AML-193 (cell line): ENCODE results near the gene PPM1G.
"Not testable (repeated sequence)": the region's sequence is repeated elsewhere in the genome, so short reads cannot be mapped to it uniquely, and the experiment has no call there.

Experiments
- DNase-seq, 2 experiments: peaks; one replicate each; lab custom pipeline; 2025; lab: John Stamatoyannopoulos, UW

The PPM1G gene

GRCh38 chr2:27375513-27376099 lies 33.8 kb downstream of the PPM1G start:
- DNase-seq, result no peak

DNA sequence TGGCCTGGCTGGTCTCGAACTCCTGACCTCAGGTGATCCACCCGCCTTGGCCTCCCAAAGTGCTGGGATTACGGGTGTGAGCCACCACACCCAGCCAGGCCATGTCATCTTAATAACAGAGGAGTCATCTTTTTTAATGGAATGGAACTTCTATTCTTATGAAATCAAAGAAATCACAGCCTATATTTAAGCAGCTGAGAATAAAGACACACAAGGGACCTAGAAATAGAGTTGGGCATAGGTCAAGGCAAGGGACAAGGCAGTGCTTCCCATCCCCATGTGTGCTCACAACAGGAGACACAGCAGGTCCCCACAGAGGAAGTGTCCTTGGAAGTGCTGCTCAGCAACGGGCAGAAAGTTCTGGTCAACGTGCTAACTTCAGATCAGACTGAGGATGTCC lies 35.8 kb downstream of the PPM1G start:
- DNase-seq, result no peak

DNA sequence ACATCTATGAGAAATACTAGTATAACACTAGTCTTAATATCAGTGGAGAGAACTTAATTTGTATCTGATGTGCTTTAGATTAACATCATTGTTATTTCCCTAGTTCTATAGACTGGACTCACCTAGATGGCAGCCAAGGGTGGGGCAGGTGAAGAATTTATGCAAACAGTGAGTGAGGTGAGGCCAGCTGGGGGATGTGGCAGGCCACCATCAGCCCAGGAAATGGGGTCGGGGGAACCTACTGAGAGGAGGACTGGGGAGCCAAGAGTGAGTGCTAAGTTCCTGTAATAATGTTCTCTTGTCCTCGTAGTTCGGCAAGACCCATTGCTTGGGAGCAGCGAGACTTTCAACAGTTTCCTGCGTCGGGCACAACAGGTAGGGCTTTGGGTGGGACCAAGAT lies 36.5 kb downstream of the PPM1G start:
- DNase-seq, result no peak

DNA sequence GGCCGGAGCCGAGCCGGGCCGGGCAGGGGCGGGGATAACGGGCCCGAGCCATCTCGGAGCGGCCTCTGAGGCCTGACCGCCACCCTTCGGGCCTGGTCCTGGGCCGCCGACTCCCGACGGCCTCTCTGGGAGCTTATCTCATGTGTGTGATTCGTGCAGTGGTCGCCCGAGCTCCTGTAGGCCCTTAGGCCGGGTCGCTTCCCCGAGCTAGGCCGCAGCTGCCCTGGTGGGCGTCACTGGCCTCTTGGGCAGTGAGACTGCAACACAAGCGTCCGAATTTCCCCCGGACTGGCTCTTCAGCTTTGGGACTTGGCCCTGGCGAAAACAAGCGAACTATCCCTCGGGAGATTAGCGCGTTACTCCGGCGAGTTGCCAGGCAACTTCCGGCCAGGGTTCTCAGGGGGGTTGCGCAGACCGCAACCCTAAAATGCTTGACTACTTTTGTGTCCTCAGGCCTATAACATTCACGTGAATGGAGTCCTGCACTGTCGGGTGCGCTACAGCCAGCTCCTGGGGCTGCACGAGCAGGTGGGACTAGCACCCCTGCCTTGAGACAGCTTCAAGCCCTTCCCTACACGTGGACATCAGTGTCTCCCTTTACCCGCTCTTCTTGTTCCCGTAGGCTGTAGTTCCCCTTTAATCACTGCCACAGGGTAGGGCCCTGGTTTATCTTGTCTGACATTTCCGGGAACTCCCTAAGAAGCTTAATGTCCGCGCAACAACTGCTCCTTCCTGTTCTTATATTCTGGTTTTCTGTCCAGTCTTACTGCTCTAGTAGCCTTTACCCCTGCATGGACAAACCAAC lies 38.4 kb downstream of the PPM1G start:
- peak; percentile 70 to 80 for DNase-seq

- peak; percentile 96 to 98 for DNase-seq
Observed at GRCh38 chr2:27370026-27370815, 39.2 kb downstream of the PPM1G start, which contains the start of the genes EIF2B4 and SNX17. Gene EIF2B4, minus strand, starts transcription at chr2:27370338. Its CDS starts 24 bp downstream, at chr2:27370314. Gene SNX17, plus strand, starts transcription at chr2:27370616. Its CDS starts 128 bp downstream, at chr2:27370744.

- peak in 1 of 2 experiments; percentile 16 for DNase-seq
Observed at GRCh38 chr2:27369471-27370025, 39.8 kb downstream of the PPM1G start.

DNA sequence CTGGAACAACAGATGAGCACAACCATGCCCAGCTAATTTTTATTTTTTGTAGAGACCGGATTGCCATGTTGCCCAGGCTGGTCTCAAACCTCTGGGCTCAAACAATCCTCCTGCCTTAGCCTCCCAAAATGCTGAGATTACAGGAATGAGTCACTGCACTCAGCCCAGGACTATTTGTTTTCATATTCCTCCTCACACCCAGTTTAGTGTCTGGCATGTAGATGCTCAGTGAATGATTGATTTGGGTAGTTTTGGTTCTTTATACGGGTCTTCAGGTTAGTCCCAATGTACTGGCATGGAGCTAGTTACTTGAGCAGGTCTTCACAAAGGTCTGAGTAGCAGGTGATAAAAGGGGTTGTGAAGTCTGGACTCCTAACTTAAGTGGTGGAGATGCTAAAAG lies 45.5 kb downstream of the PPM1G start:
- no peak for DNase-seq

DNA sequence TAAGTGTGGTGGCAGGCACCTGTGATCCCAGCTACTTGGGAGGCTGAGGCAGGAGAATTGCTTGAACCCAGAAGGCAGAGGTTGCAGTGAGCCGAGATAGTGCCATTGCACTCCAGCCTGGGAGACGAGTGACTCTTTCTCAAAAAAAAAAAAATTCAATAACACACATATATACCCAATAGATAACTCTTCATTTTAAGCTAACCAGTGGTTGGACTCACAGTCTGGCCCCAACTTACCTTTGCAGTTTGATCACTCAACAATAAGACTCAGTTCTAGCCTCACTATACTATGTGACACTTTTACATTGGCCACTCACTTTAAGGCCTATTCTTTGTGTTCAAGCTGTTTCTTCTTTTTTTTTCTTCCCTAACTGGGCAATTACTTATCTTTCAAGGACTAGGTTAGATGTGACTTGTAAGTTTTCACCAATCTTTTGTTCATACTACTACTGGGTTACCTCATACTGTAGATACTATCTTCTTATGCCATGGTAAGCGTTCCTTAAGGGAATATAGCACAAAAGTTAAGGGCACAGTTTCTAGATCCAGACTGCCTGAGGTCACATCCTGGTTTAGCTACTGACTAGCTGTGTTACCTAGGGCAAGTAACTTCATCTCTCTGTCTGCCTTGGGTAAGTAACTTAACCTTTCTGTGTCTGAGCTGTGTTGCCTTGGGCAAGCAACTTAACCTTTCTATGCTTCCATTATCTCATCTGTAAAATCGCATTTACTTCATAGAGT lies 46.5 kb downstream of the PPM1G start:
- DNase-seq, result no peak

DNA sequence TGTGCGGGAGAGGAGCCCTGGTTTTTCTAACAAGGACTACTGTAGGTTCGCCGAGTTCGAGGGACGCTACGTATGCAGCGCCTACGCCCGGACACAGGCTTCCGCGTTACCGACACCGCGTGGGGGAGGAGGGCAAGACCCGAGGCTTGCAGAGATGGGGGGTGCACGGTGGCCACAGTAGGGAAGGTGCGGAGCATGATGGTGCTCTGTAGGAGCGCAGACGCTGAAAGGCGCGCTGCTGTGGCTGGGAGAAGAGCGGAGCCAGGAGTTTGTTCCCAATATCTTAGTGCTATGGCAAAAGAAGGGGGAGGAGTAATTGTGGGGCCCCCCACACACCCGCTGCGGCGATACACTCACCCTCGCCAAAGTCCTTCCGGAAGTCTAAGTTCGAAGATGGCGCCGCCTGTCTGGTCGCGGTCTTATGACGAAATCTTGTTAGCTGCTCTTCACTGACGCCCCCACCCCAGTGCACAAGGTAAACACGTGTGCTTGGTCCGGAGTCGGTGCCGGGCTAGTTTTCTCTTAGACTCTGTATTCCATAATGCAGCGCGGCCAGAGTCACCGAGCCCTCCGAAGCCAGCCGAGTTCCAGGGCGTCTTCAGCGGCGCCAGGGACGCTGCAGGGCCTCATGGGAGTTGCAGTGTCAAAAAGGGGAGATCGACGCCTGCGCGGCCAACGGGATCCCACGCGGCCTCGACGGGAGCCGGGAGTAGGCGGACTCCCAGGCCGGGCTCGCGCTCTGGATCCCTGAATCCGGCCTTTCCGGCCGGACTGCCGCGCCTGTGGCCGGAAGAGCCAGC lies 52.8 kb downstream of the PPM1G start, which contains the start of gene GTF3C2:
GTF3C2 (minus strand) TSS at position 383 of the 800 bp plus-strand sequence. CDS start 13,210 bp downstream, outside the sequence.
- peak; percentile 92 to 95 for DNase-seq

GRCh38 chr2:27356056-27356381 lies 53.4 kb downstream of the PPM1G start:
- peak; percentile 64 to 69 for DNase-seq

DNA sequence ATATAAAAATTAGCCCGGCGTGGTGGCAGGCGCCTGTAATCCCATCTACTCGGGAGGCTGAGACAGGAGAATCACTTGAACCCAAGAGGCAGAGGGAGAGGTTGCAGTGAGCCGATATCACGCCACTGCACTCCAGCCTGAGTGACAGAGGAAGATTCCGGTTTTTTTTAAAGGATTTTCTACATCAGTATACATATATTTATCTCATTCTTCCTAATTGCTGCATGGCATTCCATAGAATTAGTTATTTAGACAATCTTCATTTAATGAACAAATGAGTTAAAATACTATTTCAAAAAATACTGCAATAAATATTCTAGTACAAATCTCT lies 54.8 kb downstream of the PPM1G start:
- DNase-seq, result no peak

- DNase-seq, result peak; percentile 44 to 67
Observed at GRCh38 chr2:27353762-27354596, 55.4 kb downstream of the PPM1G start.

GRCh38 chr2:27353386-27353761 lies 56.0 kb downstream of the PPM1G start:
- not testable (repeated sequence) for DNase-seq

DNA sequence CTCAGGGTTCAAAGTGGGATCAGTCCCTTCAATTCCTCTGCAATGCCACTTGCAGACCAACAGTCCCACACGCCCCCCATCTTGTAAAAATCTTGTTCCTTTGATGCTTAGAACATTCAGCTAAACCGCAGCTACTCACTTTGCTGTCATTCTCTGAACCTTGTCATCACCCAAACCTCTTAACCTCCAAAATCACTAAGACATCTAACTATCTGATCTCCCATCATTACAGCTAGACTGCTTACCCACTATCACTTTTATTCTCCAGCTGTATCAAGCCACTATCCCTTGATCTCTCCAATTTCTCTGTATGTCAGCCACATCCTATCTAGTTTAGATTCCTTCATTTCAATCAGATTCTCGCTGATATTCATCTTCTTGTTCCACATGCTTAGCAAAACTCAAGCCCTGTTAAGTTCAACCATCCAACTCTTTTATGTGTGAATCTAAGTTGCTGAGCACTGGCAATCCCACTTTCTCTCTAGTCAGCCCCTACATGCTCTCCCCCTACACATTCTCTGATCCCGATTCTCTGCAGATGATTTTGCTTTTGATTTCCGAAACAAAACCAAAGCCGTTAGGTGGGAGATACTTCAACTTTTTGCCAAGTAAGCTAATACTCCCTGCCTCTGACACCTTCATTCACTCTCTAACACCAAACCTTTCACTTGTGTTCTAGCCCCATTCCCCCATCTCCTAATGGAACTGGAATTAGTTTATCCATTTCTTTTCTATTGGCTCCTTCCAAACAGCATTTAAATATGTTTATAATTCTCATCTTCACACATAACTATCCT lies 57.4 kb downstream of the PPM1G start:
- DNase-seq, result no peak

GRCh38 chr2:27350106-27350693 lies 59.2 kb downstream of the PPM1G start:
- no peak for DNase-seq

DNA sequence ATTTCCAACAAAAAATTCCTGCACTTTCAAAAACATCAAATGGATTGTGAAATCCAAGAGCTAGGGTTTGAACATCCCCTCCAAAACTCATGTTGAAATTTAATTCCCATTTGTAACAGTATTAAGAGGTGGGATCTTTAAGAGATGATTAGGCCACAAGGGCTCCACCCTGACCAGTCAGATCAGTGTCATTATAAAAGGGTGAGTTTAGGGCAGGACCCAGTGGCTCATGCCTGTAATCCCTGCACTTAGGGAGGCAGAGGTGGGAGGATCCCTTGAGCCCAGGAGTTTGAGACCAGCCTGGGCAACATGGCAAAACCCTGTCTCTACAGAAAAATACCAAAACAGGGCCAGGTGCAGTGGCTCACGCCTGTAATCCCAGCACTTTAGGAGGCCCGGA lies 61.8 kb downstream of the PPM1G start:
- DNase-seq, result no peak

- no peak for DNase-seq
Observed at GRCh38 chr2:27336173-27336572, 73.2 kb downstream of the PPM1G start.

- DNase-seq, result no peak
Observed at GRCh38 chr2:27335311-27335710, 74.1 kb downstream of the PPM1G start.
